Mucosa of descending colon (tissue), 3 donors: Measurements from ENCODE around the gene CCDC85B. TPM values are rescaled to one million over a fixed set of nuclear protein-coding genes. Genes with fewer than 3 reads are reported as not detected.

Experiments
- ATAC-seq: fragments of 200-7000 bp; cut with Tn5 transposase; one replicate; pipeline ENCODE4 v1.9.1; 2020; ENCODE audit warnings: mild to moderate bottlenecking, moderate library complexity
- DNase-seq, 3 donors: peaks; one replicate each; pipeline ENCODE4 v3.0.0-alpha.2; 2020
- H3K36me3 ChIP-seq: fragments of 200-600 bp; one replicate; pipeline ENCODE4 v1.8.0; 2021; ENCODE audit warnings: low read depth, mild to moderate bottlenecking
- H3K4me1 ChIP-seq: fragments of 200-600 bp; one replicate; pipeline ENCODE4 v1.8.0; 2021; ENCODE audit warnings: low read depth, mild to moderate bottlenecking
- H3K4me3 ChIP-seq: fragments of 200-600 bp; one replicate; pipeline ENCODE4 v1.8.0; 2021; ENCODE audit warnings: mild to moderate bottlenecking
- H3K9me3 ChIP-seq: fragments of 200-600 bp; one replicate; pipeline ENCODE4 v1.8.0; 2021; ENCODE audit warnings: mild to moderate bottlenecking
- CTCF ChIP-seq: fragments of 200-600 bp; IDR thresholded peaks from one replicate; pipeline ENCODE4 v1.8.0; 2022; ENCODE audit warnings: antibody characterized with exemption, mild to moderate bottlenecking
- intact Hi-C, 2 donors: fragments of 100-400 bp; cut with DNase I in 1 of 2; cut with micrococcal nuclease in 1 of 2; formaldehyde crosslinking; loops; one replicate each; pipeline versions ENCODE4 v1.11.0 to v1.11.1; 2022; cut with DNase I, micrococcal nuclease
- total RNA-seq, 3 donors: library from RNA; stranded (reverse); fragmentation: NEBNext Ultra II Directional in 2 of 3; extraction: Animal tissue kit (Norgen Biotek cat#: 25700) in 2 of 3; gene quantifications; one replicate each; pipeline versions ENCODE4 v1.2.1 to v1.2.4, GENCODE V29; 2021 to 2023
- donor health status: DM: no; HTN: no; CAD: no; lungs with moderate emphysema.
- donor health status: DM: no; HTN: no; CAD: no.
- donor health status: DM: no; HTN: yes; CAD: no.

The CCDC85B gene
- total RNA-seq, 3 donors from 2014 or later = 4.5 to 22.3 (median 9.2) TPM

GRCh38 chr11:65915101-65915820 lies 24.8 kb downstream of the CCDC85B start:
- Histone ChIP-seq H3K4me1 (peaks cover 37% of the 10 kb centered on the region), H3K36me3 (no peaks in the 10 kb centered on the region), H3K4me3 (no peak overlapping the region), H3K9me3 (no peaks in the 10 kb centered on the region)
- no peak for DNase-seq
- no peak for TF ChIP-seq CTCF
- intact Hi-C loops = no loop called here
- ATAC-seq = no peak

GRCh38 chr11:65915821-65916251 lies 25.4 kb downstream of the CCDC85B start:
- Histone ChIP-seq H3K4me1 (peaks cover 43% of the 10 kb centered on the region), H3K9me3 (no peaks in the 10 kb centered on the region), H3K36me3 (no peaks in the 10 kb centered on the region), H3K4me3 (no peak overlapping the region)
- no peak for TF ChIP-seq CTCF
- ATAC-seq = no peak
- DNase-seq = peak; percentile 43 to 82 (median 67)
- intact Hi-C loops = no loop called here

GRCh38 chr11:65916391-65916790 lies 25.9 kb downstream of the CCDC85B start:
- no peak for TF ChIP-seq CTCF
- Histone ChIP-seq H3K4me3 (no peak overlapping the region), H3K4me1 (peaks cover 45% of the 10 kb centered on the region)

GRCh38 chr11:65917077-65917433 lies 26.6 kb downstream of the CCDC85B start:
- TF ChIP-seq CTCF = no peak
- DNase-seq (no peak), ATAC-seq (no peak)
- Histone ChIP-seq H3K9me3 (no peaks in the 10 kb centered on the region), H3K4me1 (peaks cover 39% of the 10 kb centered on the region), H3K36me3 (no peaks in the 10 kb centered on the region), H3K4me3 (no peak overlapping the region)
- intact Hi-C loops = no loop called here

More at GRCh38 chr11:65916391-65916790, 25.9 kb downstream of the CCDC85B start:
- intact Hi-C loops = no loop called here
- DNase-seq (no peak), ATAC-seq (no peak)
- H3K36me3 ChIP-seq = no peaks in the 10 kb centered on the region
- no peaks in the 10 kb centered on the region for H3K9me3 ChIP-seq

GRCh38 chr11:65917434-65918210 lies 27.1 kb downstream of the CCDC85B start:
- DNase-seq (peak in 2 of 3 donors; percentile 50 to 69), ATAC-seq (no peak)
- Histone ChIP-seq H3K36me3 (no peaks in the 10 kb centered on the region), H3K4me1 (peaks cover 36% of the 10 kb centered on the region), H3K4me3 (peak overlapping the region; percentile 94), H3K9me3 (no peaks in the 10 kb centered on the region)
- no peak for TF ChIP-seq CTCF
- intact Hi-C loops = no loop called here
